HEK293 (cell line): Measurements from ENCODE around the gene B4GALT1.

ENCODE experiments used
- KLF10 ChIP-seq: fragments of 450-650 bp; IDR thresholded peaks from 2 replicates; pipeline ENCODE4 v1.5.1; 2018; ENCODE audit warnings: missing biosample characterization, mild to moderate bottlenecking, missing genetic modification characterization
- OVOL3 ChIP-seq: fragments of 450-650 bp; formaldehyde crosslinking; IDR thresholded peaks from 2 replicates; pipeline ENCODE4 v1.5.1; 2016; ENCODE audit warnings: missing biosample characterization, missing genetic modification characterization
- PRDM10 ChIP-seq: fragments of 450-650 bp; formaldehyde crosslinking; IDR thresholded peaks from 2 replicates; pipeline ENCODE4 v1.5.1; 2016; ENCODE audit warnings: missing biosample characterization, missing genetic modification characterization
- SALL2 ChIP-seq: fragments of 450-650 bp; formaldehyde crosslinking; IDR thresholded peaks from 2 replicates; pipeline ENCODE4 v1.5.0; 2017; ENCODE audit warnings: missing biosample characterization, mild to moderate bottlenecking, missing genetic modification characterization, borderline replicate concordance
- SP3 ChIP-seq: fragments of 450-650 bp; formaldehyde crosslinking; IDR thresholded peaks from 2 replicates; pipeline ENCODE4 v1.5.1; 2016; ENCODE audit warnings: missing biosample characterization, missing genetic modification characterization
- TCF7L2 ChIP-seq: IDR thresholded peaks from 2 replicates; pipeline ENCODE4 v1.6.1; 2011; ENCODE audit warnings: low read depth, mild to moderate bottlenecking, inconsistent platforms, low read length, moderate library complexity, borderline replicate concordance
- ZBTB17 ChIP-seq: fragments of 450-650 bp; formaldehyde crosslinking; IDR thresholded peaks from 2 replicates; pipeline ENCODE4 v1.5.1; 2016; ENCODE audit warnings: missing biosample characterization, missing genetic modification characterization
- ZBTB26 ChIP-seq: fragments of 450-650 bp; formaldehyde crosslinking; optimal IDR thresholded peaks from 2 replicates; pipeline ENCODE3; 2016; ENCODE audit warnings: missing biosample characterization, mild to moderate bottlenecking, missing genetic modification characterization
- ZBTB44 ChIP-seq: fragments of 450-650 bp; IDR thresholded peaks from 2 replicates; pipeline ENCODE4 v1.5.1; 2018; ENCODE audit warnings: missing biosample characterization, mild to moderate bottlenecking, missing genetic modification characterization
- ZNF10 ChIP-seq: fragments of 450-650 bp; formaldehyde crosslinking; IDR thresholded peaks from 2 replicates; pipeline ENCODE4 v1.5.1; 2017; ENCODE audit warnings: missing biosample characterization, missing genetic modification characterization
- ZNF132 ChIP-seq: fragments of 450-650 bp; formaldehyde crosslinking; IDR thresholded peaks from 2 replicates; pipeline ENCODE4 v1.5.1; 2017; ENCODE audit warnings: missing biosample characterization, missing genetic modification characterization, borderline replicate concordance
- ZNF140 ChIP-seq: fragments of 450-650 bp; formaldehyde crosslinking; IDR thresholded peaks from 2 replicates; pipeline ENCODE4 v1.5.1; 2016; ENCODE audit warnings: missing biosample characterization, missing genetic modification characterization
- ZNF169 ChIP-seq: fragments of 450-650 bp; formaldehyde crosslinking; IDR thresholded peaks from 2 replicates; pipeline ENCODE4 v1.5.1; 2016; ENCODE audit warnings: missing biosample characterization, missing genetic modification characterization
- ZNF280D ChIP-seq: fragments of 450-650 bp; formaldehyde crosslinking; IDR thresholded peaks from 2 replicates; pipeline ENCODE4 v1.5.1; 2016; ENCODE audit warnings: missing biosample characterization, missing genetic modification characterization
- ZNF433 ChIP-seq: fragments of 450-650 bp; formaldehyde crosslinking; IDR thresholded peaks from 2 replicates; pipeline ENCODE4 v1.5.1; 2016; ENCODE audit warnings: missing biosample characterization, missing genetic modification characterization, low read depth
- ZNF473 ChIP-seq: fragments of 450-650 bp; formaldehyde crosslinking; IDR thresholded peaks from 2 replicates; pipeline ENCODE4 v1.5.1; 2017; ENCODE audit warnings: missing biosample characterization, missing genetic modification characterization
- ZNF518A ChIP-seq: fragments of 450-650 bp; formaldehyde crosslinking; conservative IDR thresholded peaks from 2 replicates; pipeline ENCODE4 v1.5.1; 2016; ENCODE audit warnings: low read depth, missing biosample characterization, missing genetic modification characterization
- ZNF558 ChIP-seq: fragments of 450-650 bp; formaldehyde crosslinking; IDR thresholded peaks from 2 replicates; pipeline ENCODE4 v1.5.1; 2016; ENCODE audit warnings: missing biosample characterization, missing genetic modification characterization
- ZNF626 ChIP-seq: fragments of 450-650 bp; sonication (Bioruptor Pico); formaldehyde crosslinking; IDR thresholded peaks from 2 replicates; pipeline ENCODE4 v1.5.1; 2018; ENCODE audit warnings: missing biosample characterization, missing genetic modification characterization, inconsistent platforms
- ZNF768 ChIP-seq: fragments of 450-650 bp; formaldehyde crosslinking; IDR thresholded peaks from 2 replicates; pipeline ENCODE4 v1.5.1; 2018; ENCODE audit warnings: missing biosample characterization, mild to moderate bottlenecking, missing genetic modification characterization
- ZNF776 ChIP-seq: fragments of 450-650 bp; formaldehyde crosslinking; IDR thresholded peaks from 2 replicates; pipeline ENCODE4 v1.5.0; 2017; ENCODE audit warnings: missing biosample characterization, missing genetic modification characterization, borderline replicate concordance
- ZNF792 ChIP-seq: fragments of 450-650 bp; formaldehyde crosslinking; IDR thresholded peaks from 2 replicates; pipeline ENCODE4 v1.5.1; 2016; ENCODE audit warnings: missing biosample characterization, missing genetic modification characterization
- ZSCAN16 ChIP-seq: fragments of 450-650 bp; formaldehyde crosslinking; IDR thresholded peaks from 2 replicates; pipeline ENCODE4 v1.5.1; 2016; ENCODE audit warnings: missing biosample characterization, missing genetic modification characterization
- ZSCAN30 ChIP-seq: fragments of 450-650 bp; IDR thresholded peaks from 2 replicates; pipeline ENCODE4 v1.5.1; 2018; ENCODE audit warnings: missing biosample characterization, mild to moderate bottlenecking, missing genetic modification characterization, moderate library complexity

Gene B4GALT1

GRCh38 chr9:33157960-33158842, 8.9 kb downstream of the B4GALT1 start (continued):
- TF ChIP-seq ZNF626 (no peak), ZBTB26 (tag by site-specific recombination) (no peak), ZBTB17 (tag by site-specific recombination) (0 out of 2 replicates have a peak, but pooled peaks have one; percentile 47), TCF7L2 (no peak), PRDM10 (tag by site-specific recombination) (peak; percentile 11; the same call in 1 of the 2 replicates), ZNF132 (tag by site-specific recombination) (no peak), SALL2 (tag by site-specific recombination) (no peak), ZNF768 (tag by site-specific recombination) (no peak), ZNF792 (tag by site-specific recombination) (no peak), ZNF518A (no peak), ZNF10 (no peak), ZSCAN30 (tag by site-specific recombination) (no peak), ZNF140 (tag by site-specific recombination) (no peak), ZNF433 (tag by site-specific recombination) (no peak), ZNF169 (no peak), ZNF280D (tag by site-specific recombination) (no peak), ZSCAN16 (tag by site-specific recombination) (no peak), OVOL3 (tag by site-specific recombination) (no peak), SP3 (tag by site-specific recombination) (no peak), KLF10 (no peak), ZNF558 (tag by site-specific recombination) (no peak), ZNF473 (tag by site-specific recombination) (no peak), ZBTB44 (no peak), ZNF776 (tag by site-specific recombination) (no peak)
